ENCODE results near the gene PTPRK. TPM values are rescaled to one million over a fixed set of nuclear protein-coding genes. Genes with fewer than 3 reads are reported as not detected.

Gene PTPRK
- total and polyA plus RNA-seq, 2 of the 8 experiments (the other 6 are each of a cell fraction or from before 2014, with no cell fraction given): 11.4 to 47.3 TPM

DNA sequence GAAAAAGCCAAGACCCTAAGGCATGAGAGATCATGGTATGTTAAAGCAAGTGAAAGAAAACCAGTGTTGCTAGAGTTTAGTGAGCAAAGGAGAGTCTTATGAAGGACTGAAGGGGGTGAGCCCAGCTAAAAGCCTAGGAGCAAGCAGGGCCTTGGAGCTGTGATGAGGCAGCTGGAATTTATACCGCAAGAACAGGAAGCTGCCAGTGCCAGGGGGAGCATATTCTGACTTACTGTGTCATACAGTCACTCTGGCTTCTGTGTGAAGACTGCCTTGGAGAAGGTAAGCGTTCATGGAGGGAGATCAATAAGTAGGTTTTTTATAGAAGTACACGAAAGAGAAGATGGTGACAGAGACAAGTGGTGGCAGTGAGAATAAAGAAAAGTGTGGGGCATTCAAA is 310.6 kb downstream of the PTPRK start:
- H3K27me3 ChIP-seq (replicated peaks in 1 of 4; ENCODE audit: control insufficient read depth in 3 of 4, extremely low read depth in 1 of 4, insufficient read depth in 3 of 4, low read length in 3 of 4): no peaks in the 10 kb centered on the region
- no peak overlapping the region for H2AK5ac ChIP-seq (ENCODE audit: low read depth, low read length)
- no peak for FAIRE-seq
- TF ChIP-seq CTBP2 (IDR thresholded peaks at IDR 0.05; ENCODE audit: borderline replicate concordance, insufficient read depth, insufficient read length, low read length) (no peak), RAD21 (IDR thresholded peaks at IDR 0.05 in 1 of 2, conservative IDR thresholded peaks at IDR 0.05 in 1 of 2; ENCODE audit: low read depth in 2 of 2, low read length in 2 of 2) (no peak), KDM1A (IDR thresholded peaks at IDR 0.05; ENCODE audit: borderline replicate concordance, low read length) (no peak), RXRA (IDR thresholded peaks at IDR 0.05; ENCODE audit: insufficient read depth, low read depth, low read length) (no peak), TAF7 (optimal IDR thresholded peaks at IDR 0.05; ENCODE audit: borderline replicate concordance, low read depth, low read length) (no peak), SIRT6 (IDR thresholded peaks at IDR 0.05; ENCODE audit: low read length) (no peak), MAFK (IDR thresholded peaks at IDR 0.05; ENCODE audit: low read depth, low read length) (no peak), SP1 (IDR thresholded peaks at IDR 0.05; ENCODE audit: low read depth, low read length) (no peak), NANOG (IDR thresholded peaks at IDR 0.05; ENCODE audit: insufficient read depth, low read depth, low read length, poor library complexity, severe bottlenecking) (no peak), ZNF274 (IDR thresholded peaks at IDR 0.05; ENCODE audit: borderline replicate concordance, extremely low read depth, low read length) (no peak)
- TF ChIP-seq, protein P1, sequence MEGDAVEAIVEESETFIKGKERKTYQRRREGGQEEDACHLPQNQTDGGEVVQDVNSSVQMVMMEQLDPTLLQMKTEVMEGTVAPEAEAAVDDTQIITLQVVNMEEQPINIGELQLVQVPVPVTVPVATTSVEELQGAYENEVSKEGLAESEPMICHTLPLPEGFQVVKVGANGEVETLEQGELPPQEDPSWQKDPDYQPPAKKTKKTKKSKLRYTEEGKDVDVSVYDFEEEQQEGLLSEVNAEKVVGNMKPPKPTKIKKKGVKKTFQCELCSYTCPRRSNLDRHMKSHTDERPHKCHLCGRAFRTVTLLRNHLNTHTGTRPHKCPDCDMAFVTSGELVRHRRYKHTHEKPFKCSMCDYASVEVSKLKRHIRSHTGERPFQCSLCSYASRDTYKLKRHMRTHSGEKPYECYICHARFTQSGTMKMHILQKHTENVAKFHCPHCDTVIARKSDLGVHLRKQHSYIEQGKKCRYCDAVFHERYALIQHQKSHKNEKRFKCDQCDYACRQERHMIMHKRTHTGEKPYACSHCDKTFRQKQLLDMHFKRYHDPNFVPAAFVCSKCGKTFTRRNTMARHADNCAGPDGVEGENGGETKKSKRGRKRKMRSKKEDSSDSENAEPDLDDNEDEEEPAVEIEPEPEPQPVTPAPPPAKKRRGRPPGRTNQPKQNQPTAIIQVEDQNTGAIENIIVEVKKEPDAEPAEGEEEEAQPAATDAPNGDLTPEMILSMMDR (IDR thresholded peaks at IDR 0.05; ENCODE audit: control extremely low read depth in 1 of 3, insufficient read depth in 1 of 3, low read depth in 1 of 3, low read length in 3 of 3): no peak

More for the DNA sequence above, 310.6 kb downstream of the PTPRK start:
- no peak overlapping the region for H3K4me2 ChIP-seq (ENCODE audit: insufficient read depth in 1 of 2, low read depth in 2 of 2, low read length in 2 of 2)
- H4K8ac ChIP-seq (ENCODE audit: extremely low read depth, insufficient read depth, low read length): no peak overlapping the region
- no peak overlapping the region for H3K4ac ChIP-seq (replicated peaks; ENCODE audit: insufficient read length, low read depth, low read length)
- H3K79me2 ChIP-seq (ENCODE audit: control insufficient read depth in 1 of 2, insufficient read depth in 2 of 2, low read length in 2 of 2): no peaks in the 10 kb centered on the region
- no peak overlapping the region for H3K4me3 ChIP-seq (ENCODE audit: extremely low read depth in 1 of 4, insufficient read depth in 2 of 4, low read depth in 3 of 4, low read length in 4 of 4)
- no peak overlapping the region for H2BK20ac ChIP-seq (ENCODE audit: low read length)
- peaks cover 0 to 3% (median 0%) of the 10 kb centered on the region in 4 experiments; a peak in 2 of 7 replicates for H3K4me1 ChIP-seq (replicated peaks in 1 of 4; ENCODE audit: control insufficient read depth in 3 of 4, insufficient read depth in 4 of 4, low read length in 3 of 4)
- no peak overlapping the region for H2BK120ac ChIP-seq (replicated peaks; ENCODE audit: low read depth, low read length)
- no peak for DNase-seq (ENCODE audit: low read depth in 1 of 2, low spot score in 2 of 2)
- no peak overlapping the region for H4K5ac ChIP-seq (ENCODE audit: insufficient read length, low read depth, low read length)
- H3K27ac ChIP-seq (ENCODE audit: low read depth, low read length): no peak overlapping the region
- no peaks in the 10 kb centered on the region for H3K79me1 ChIP-seq (ENCODE audit: low read depth, low read length)
- H2BK12ac ChIP-seq (ENCODE audit: low read depth, low read length): no peak overlapping the region
- H3K36me3 ChIP-seq (ENCODE audit: control insufficient read depth in 2 of 4, insufficient read depth in 4 of 4, low read length in 3 of 4): no peaks in the 10 kb centered on the region
- POLR2A ChIA-PET (ENCODE audit: partially characterized antibody): interaction anchor here (1.1 kb wide), 1 partner anchor 310 kb away, joined by 3 read pairs; no protein-coding TSS in a partner anchor
- CTCF ChIA-PET (ENCODE audit: partially characterized antibody): no interaction called here
- H2AFZ ChIP-seq (ENCODE audit: low read length): no peak overlapping the region
- no peak overlapping the region for H4K91ac ChIP-seq (replicated peaks; ENCODE audit: insufficient read length, low read length)
- WGBS, 2 experiments (ENCODE audit: extremely low coverage in 1 of 2, insufficient coverage in 1 of 2, insufficient read length in 1 of 2, insufficient replicate concordance in 2 of 2, low coverage in 1 of 2, low lambda C conversion rate in 2 of 2, missing lambda C conversion rate in 1 of 2): 93% methylated on average over 3 of the region's 3 CpGs; no CpG with 5 or more reads in 1 of the 2 experiments
- H4K20me1 ChIP-seq (replicated peaks in 1 of 2; ENCODE audit: control insufficient read depth in 1 of 2, insufficient read depth in 2 of 2, low read length in 2 of 2): no peaks in the 10 kb centered on the region
- no peaks in the 10 kb centered on the region for H3K9me3 ChIP-seq (ENCODE audit: insufficient read depth in 2 of 2, low read depth in 1 of 2, low read length in 1 of 2)
- no peak overlapping the region for H2BK5ac ChIP-seq (ENCODE audit: low read depth, low read length)
- H2BK15ac ChIP-seq (ENCODE audit: low read length): no peak overlapping the region
- no peak overlapping the region for H3K9ac ChIP-seq (replicated peaks in 1 of 4; ENCODE audit: extremely low read depth in 1 of 4, low read depth in 3 of 4, low read length in 3 of 4)
- H3K23me2 ChIP-seq (ENCODE audit: low read depth, low read length): no peaks in the 10 kb centered on the region
- H3K23ac ChIP-seq (ENCODE audit: insufficient read length): no peak overlapping the region
- no peak overlapping the region for H3K56ac ChIP-seq (replicated peaks; ENCODE audit: insufficient read length, low read depth, low read length)
- no peak overlapping the region for H3K14ac ChIP-seq (ENCODE audit: insufficient read length)
- no peak overlapping the region for H3K18ac ChIP-seq (ENCODE audit: extremely low read depth, low read length)
